Osteocyte (in vitro differentiated cells): ENCODE measurements around the gene MRPS9. TPM values are rescaled to one million over a fixed set of nuclear protein-coding genes. Genes with fewer than 3 reads are reported as not detected.

Experiments
- DNase-seq: peaks from one replicate; pipeline ENCODE4 v3.0.0; 2021; ENCODE audit warnings: mixed read lengths; ENCODE audit not compliant: unreplicated experiment; ENCODE audit errors: extremely low spot score
- H3K27ac Mint-ChIP-seq: one replicate; pipeline ENCODE4 v1.8.0; 2021; ENCODE audit warnings: mild to moderate bottlenecking, mixed read lengths; ENCODE audit not compliant: unreplicated experiment
- H3K27me3 Mint-ChIP-seq: one replicate; pipeline ENCODE4 v1.8.0; 2021; ENCODE audit warnings: mixed read lengths; ENCODE audit not compliant: unreplicated experiment
- H3K36me3 Mint-ChIP-seq: one replicate; pipeline ENCODE4 v1.8.0; 2021; ENCODE audit warnings: mixed read lengths; ENCODE audit not compliant: unreplicated experiment
- H3K4me1 Mint-ChIP-seq: one replicate; pipeline ENCODE4 v1.8.0; 2021; ENCODE audit warnings: mixed read lengths; ENCODE audit not compliant: unreplicated experiment
- H3K4me3 Mint-ChIP-seq: one replicate; pipeline ENCODE4 v1.8.0; 2021; ENCODE audit warnings: mild to moderate bottlenecking, moderate library complexity, mixed read lengths; ENCODE audit not compliant: unreplicated experiment
- H3K9me3 Mint-ChIP-seq: one replicate; pipeline ENCODE4 v1.8.0; 2021; ENCODE audit warnings: mixed read lengths; ENCODE audit not compliant: unreplicated experiment
- CTCF ChIP-seq: fragments of 200-600 bp; sonication (generic); IDR thresholded peaks from 2 replicates; pipeline ENCODE4 v1.5.0; 2021; ENCODE audit warnings: antibody characterized with exemption, mild to moderate bottlenecking, moderate library complexity
- total RNA-seq: library from RNA; stranded (reverse); gene quantifications from 2 replicates; pipeline ENCODE4 v1.2.1, GENCODE V29; 2021

Gene MRPS9
- total RNA-seq, 1 donor from 2014 or later, result 22.6 TPM

- Mint-ChIP-seq H3K27me3 (no peaks in the 10 kb centered on the region), H3K4me3 (no peak overlapping the region), H3K27ac (no peak overlapping the region), H3K36me3 (no peaks in the 10 kb centered on the region), H3K4me1 (no peaks in the 10 kb centered on the region), H3K9me3 (no peaks in the 10 kb centered on the region)
- DNase-seq, result no peak
- TF ChIP-seq CTCF, result no peak
Measured at GRCh38 chr2:105110295-105110829, 72.5 kb downstream of the MRPS9 start.

- no peak for DNase-seq
- H3K27me3 Mint-ChIP-seq, result no peaks in the 10 kb centered on the region
- no peaks in the 10 kb centered on the region for H3K4me1 Mint-ChIP-seq
- no peak for TF ChIP-seq CTCF
- no peak overlapping the region for H3K27ac Mint-ChIP-seq
- no peaks in the 10 kb centered on the region for H3K9me3 Mint-ChIP-seq
- no peaks in the 10 kb centered on the region for H3K36me3 Mint-ChIP-seq
- H3K4me3 Mint-ChIP-seq, result no peak overlapping the region
Measured at GRCh38 chr2:105111365-105112150, 73.7 kb downstream of the MRPS9 start.

- H3K4me3 Mint-ChIP-seq, result no peak overlapping the region
- no peaks in the 10 kb centered on the region for H3K9me3 Mint-ChIP-seq
- no peaks in the 10 kb centered on the region for H3K36me3 Mint-ChIP-seq
- no peak overlapping the region for H3K27ac Mint-ChIP-seq
- no peaks in the 10 kb centered on the region for H3K27me3 Mint-ChIP-seq
- TF ChIP-seq CTCF, result no peak
- DNase-seq, result no peak
- H3K4me1 Mint-ChIP-seq, result no peaks in the 10 kb centered on the region
Measured at GRCh38 chr2:105112345-105112744, 74.5 kb downstream of the MRPS9 start.

- H3K27ac Mint-ChIP-seq, result no peak overlapping the region
- H3K27me3 Mint-ChIP-seq, result no peaks in the 10 kb centered on the region
- no peak overlapping the region for H3K4me3 Mint-ChIP-seq
- no peaks in the 10 kb centered on the region for H3K4me1 Mint-ChIP-seq
- no peak for TF ChIP-seq CTCF
- no peak for DNase-seq
- no peaks in the 10 kb centered on the region for H3K36me3 Mint-ChIP-seq
- no peaks in the 10 kb centered on the region for H3K9me3 Mint-ChIP-seq
Measured at GRCh38 chr2:105113616-105114291, 75.9 kb downstream of the MRPS9 start.

GRCh38 chr2:105114551-105114950 is 76.7 kb downstream of the MRPS9 start:
- no peak for DNase-seq
- Mint-ChIP-seq H3K9me3 (no peaks in the 10 kb centered on the region), H3K27ac (no peak overlapping the region), H3K4me1 (no peaks in the 10 kb centered on the region), H3K27me3 (no peaks in the 10 kb centered on the region), H3K36me3 (no peaks in the 10 kb centered on the region), H3K4me3 (no peak overlapping the region)
- peak; percentile 83 for TF ChIP-seq CTCF
